DMS53 (cell line): ENCODE results near the gene AJAP1.
"Not testable (repeated sequence)": the region's sequence is repeated elsewhere in the genome, so short reads cannot be mapped to it uniquely, and the experiment has no call there.

Source experiments
- DNase-seq: peaks from one replicate; lab custom pipeline; 2025; lab: John Stamatoyannopoulos, UW

Gene AJAP1

DNA sequence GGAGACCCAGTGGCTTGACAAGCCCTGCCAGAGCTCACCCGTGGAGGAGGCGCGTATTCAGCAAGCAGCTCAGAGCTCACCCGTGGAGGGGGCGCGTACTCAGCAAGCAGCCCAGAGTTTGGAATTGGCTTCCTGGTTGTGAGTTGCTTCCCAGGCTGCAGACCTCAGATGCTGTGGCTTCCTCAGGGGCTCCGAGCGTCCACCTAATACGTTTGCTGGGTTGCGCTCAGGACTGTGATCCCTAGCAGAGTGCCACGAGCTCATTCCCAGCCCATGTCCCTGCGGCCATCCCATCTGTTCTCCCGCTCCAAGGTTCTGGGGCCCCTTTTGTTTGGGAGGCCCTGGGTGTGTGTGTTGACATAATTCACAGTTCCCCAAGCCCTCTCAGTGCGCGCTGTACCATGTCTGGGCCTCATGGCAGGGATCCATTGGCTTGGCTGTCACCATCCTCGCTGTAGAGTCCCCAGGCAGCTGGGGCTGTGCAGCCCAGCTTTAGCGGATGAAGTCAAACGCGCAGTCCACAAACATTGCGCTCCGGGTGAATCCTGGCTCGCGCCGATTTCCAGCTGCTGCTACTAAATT, 3.6 kb downstream of the AJAP1 start:
- no peak for DNase-seq

DNA sequence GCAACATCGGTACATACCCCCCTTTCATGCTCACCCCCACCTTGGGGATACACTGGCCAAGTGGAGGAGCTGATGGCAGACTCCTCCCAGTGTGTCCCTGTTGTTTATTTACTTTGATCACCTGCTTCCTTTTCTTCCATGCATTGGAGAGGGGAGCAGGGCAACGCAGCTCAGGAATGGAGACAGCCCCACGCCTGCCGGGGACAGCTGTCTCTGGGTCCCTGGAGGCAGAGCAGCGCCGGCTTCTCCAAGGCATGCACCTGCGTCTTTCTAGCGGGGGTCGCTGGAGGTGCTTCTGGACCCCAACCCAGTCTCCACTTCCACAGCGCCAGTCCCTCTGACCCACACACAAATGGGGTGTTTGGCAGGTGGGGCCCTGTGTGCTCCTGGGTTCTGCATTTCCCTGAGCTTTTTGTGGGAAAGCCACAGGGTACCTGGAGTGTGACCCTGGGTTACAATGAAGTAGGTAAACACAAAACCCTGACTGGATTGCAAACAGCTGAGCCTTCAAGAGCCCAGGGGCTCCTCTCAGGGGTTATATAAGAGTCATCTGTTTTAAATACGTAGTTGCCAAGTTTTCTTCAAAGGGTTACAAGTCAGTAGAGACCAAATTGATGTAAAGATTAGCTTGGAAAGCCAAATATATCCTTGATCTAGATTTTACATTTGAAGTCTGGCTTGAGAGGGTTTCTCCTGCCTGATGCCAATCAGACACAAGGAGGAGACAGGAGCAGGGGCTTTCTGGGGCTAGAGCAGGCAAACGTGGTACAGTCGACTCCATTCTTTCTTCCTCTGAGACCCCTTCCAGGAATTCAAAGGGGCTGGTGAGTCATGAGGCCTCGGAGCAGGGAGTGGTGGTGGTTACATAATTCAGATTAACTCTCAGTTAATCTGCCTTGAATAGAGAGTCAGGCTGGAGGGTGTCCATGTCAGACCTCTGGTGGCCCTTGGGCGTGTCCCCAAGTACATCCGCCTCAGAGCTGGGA, 4.5 kb downstream of the AJAP1 start:
- no peak for DNase-seq

DNA sequence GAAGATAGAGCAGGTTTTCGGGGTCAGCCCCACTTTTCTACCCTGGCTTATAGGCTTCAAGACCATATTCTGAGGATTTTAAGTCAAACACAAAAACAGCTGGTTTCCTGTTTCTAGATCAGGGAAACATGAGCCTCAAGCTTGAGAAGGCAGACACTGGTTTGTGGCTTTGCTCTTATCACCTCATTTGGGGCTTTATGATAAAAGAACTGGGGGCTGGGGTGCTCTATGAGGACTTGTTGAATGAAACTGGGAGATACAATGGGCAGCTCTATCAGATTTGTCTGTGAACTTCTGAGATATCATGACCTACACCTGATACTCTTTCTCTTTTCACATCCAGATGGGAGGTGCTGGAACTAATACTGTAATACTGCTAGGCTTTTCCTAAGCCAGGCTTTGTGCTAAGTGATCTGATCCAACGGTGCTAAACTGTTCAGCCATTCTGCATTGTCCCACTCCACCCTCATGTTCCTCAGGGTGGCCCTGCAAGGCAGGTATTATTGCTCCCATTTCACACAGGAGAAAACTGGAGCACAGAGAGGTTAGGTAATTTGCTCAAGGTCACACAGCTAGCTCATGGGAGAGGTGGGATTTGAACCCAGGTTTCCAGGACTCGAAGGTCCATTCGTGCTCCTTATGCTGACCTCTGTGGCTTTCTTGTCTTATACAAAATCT, 6.6 kb downstream of the AJAP1 start:
- no peak for DNase-seq

DNA sequence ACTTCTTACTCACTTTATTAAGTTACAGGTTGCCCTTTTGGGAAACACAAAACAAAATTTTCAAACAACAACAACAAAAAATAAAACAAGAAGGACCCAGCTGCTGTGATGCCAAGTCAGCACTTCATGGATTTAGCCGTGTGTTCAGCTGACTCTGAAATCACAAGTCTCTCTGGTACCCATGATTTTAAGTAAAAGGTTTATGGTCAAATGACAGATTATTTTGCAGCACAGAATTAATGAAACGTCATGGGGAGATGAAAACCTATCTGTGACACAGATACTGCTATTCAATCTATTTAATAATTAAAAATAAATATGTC, 7.1 kb downstream of the AJAP1 start:
- DNase-seq, result no peak

DNA sequence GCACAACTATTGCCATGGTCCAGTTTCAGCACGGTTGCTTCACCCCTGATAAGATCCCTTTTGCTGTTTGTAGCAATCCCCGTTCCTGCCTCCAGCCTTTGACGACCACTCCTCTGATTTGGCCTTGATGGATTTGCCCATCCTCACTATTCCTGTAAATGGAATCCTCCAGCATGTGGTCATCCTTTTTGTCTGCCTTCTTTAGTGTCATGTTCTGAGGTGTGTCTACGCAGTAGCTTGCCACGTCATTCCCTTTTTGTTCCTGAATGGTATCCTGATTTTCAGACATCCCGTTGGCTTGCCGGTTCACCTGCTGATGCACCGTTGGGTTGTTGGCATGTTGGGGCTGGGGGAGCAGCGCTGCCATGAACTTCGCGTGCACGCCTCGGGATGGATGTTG, 7.8 kb downstream of the AJAP1 start:
- DNase-seq, result no peak

DNA sequence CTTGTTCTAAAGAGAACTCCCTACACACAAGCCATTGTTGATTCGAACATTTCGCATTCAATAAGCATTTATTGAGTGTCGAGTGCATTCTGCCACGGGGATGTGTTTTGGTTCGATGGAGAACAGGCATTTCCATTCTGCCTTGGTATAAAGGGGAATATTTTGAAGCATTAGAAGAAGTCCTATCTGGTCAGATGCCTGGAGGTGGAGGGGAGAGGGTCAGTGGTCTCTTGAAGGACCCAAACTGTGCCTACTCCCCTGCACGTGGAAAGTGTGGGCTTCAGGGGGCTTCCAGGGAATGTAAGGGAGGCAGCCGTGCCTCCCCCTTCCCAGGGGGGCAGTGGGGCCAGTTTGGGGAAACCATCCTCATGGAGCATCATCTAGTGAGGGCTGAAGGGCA, 8.3 kb downstream of the AJAP1 start:
- no peak for DNase-seq

DNA sequence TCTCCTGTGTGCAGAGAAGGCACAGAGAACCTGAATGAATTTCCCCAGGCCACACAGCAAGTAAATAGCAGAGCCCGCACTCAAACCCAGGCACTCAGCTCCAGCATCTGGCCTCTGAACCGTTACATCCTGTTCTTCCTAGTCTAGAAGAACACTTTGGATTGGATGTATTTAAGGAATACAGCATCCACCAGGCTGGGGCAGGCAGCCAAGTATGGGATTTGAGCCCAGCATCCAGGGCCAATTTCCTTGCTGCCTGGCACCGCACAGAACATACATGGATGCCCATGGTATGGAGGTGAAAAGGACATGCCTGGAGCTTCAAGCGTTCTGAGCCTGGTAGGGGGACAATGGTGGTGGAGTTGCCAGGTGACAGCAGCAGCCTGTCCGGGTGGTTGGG, 9.7 kb downstream of the AJAP1 start:
- DNase-seq, result no peak

DNA sequence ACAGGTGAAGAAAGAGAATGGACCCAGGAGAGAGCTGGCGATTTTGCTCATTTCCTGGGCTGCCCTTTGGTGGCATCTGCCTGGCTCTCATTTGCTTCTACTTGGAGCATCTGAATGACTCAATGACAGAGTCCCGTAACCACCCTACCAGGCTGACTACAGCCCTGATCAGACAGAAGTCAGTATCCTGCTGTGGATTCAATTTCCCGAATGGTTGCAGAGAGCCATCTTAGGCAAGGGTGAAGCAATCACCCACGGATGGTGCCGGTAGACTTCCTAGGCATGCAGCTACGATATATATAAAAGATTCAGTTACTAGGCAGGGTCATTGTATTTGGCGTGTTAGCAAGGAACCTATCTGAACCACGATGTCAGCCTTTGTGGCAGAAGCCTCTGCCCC, 10.2 kb downstream of the AJAP1 start:
- DNase-seq, result no peak

DNA sequence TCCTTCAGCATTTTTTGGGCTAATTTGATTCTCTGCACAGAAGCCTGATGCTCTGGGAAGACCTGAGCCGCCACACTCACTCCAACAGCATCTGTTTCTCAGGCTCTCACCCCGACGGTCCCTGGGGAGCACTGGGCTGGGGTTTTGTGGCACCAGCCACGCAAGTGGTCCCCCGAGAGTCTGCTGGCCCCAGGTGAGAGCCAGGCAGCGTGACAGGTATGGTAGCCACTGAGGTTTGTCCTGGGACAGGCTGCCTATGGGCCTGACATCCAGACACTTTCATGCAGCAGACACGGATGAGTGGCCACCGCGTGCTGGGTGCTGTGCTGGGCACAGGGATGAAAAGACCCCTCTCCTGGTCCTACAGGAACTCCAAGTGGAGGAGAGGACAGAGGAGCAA, 11.0 kb downstream of the AJAP1 start:
- no peak for DNase-seq

DNA sequence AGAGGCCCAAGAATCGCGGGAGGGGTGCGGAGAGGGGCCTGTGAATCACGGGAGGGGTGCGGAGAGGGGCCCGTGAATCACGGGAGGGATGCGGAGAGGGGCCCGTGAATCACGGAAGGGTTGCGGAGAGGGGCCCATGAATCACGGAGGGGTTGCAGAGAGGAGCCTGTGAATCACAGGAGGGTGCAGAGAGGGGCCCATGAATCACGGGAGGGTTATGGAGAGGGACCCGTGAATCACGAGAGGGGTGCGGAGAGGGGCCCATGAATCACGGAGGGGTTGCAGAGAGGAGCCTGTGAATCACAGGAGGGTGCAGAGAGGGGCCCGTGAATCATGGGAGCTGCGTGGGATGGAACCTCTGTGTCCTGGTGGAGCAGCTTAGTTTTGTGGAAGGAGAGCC, 12.3 kb downstream of the AJAP1 start:
- not testable (repeated sequence) for DNase-seq

DNA sequence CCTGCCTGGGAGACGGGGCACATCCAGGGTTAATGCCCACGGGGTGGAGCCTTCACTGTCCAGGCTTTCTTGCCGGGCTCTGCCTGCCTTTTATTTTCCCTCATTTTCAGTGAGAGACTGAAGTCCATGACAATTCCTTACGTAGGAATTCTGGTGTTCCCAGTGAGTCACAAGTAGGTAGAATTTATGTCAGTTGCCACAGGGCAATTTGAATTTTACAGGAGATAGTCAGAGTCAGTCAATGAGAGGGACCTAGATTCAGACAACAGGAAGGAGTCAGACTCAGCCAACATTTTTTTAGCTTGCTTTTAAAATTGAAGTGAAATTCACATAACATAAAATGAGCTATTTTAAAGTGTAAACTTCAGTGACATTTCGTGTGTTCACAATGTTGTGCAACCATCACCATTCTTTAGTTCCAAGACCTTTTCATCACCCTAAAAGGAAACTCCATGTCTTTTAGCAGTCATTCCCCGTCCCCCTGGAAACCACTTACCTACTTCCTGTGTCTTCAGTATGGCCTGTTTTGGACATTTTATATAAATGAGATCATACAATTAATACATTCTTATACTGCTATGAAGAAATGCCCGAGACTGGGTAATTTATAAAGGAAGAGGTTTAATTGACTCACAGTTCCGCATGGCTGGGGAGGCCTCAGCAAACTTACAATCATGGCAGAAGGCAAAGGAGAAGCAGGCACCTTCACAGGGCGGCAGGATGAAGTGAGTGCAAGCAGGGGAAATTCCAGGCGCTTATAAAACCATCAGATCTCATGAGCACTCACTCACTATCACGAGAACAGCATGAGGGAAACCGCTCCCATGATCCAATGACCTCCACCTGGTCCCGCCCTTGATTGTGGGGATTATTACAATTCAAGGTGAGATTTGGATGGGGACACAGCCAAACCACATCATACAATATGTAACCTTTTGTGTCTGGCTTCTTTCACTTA, 14.6 kb downstream of the AJAP1 start:
- no peak for DNase-seq

DNA sequence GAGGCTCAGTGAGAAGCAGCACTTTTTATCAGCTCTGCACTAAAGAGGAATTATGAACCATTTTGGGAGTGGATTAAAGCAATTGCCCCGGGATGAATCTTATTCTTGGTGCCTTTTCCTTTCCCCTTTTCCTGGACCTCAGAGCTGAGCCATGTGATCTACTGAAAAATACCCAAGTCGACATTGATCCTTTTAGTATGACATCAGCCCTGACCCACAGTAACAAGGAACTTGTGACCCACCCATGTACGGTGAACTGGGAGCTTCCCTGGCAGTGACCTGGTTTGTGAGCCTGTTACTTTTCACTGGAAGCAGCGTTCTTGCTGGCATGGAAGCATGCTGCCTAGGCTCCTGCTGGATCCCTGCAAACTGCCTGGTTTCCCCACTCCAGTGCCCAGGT, 15.9 kb downstream of the AJAP1 start:
- no peak for DNase-seq

DNA sequence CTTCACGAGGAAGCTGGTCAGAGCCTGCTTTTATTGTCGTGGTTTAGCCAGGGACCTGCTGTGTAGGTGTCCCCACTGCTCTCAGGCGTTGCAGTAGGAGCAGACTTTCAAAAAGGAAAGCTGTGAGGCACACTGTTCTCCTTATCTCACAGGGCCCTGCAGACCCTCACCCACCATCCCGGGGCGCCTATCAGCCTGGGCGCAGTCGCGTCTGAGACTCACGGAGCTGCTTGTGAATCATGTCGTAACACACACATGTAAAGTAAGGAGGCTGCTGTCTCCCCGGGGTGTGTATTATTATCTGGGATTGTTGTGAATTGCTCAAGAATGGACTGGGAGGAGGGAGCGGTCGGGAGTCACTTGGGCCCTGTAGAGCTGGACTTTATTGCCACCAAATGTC, 17.4 kb downstream of the AJAP1 start:
- DNase-seq, result no peak

DNA sequence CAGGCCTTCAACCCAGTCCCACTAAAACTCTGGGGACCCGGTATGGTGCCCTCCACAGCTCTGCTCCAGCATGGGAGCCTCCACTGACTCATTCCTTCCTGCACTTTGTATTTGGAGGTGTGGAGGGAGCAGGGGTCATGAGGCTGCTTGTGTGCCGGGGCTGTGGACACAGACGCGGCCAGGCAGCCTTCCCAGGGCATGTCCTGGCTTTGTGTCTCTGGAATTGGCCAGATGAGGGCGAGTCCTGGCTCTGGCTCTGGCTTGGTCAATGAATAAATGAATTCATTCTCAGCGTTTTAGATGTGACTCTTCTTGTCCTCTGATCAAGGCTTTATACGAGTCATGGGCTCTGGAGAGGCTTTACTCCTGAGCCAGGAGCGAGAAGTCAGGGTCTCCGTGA, 19.1 kb downstream of the AJAP1 start:
- no peak for DNase-seq

DNA sequence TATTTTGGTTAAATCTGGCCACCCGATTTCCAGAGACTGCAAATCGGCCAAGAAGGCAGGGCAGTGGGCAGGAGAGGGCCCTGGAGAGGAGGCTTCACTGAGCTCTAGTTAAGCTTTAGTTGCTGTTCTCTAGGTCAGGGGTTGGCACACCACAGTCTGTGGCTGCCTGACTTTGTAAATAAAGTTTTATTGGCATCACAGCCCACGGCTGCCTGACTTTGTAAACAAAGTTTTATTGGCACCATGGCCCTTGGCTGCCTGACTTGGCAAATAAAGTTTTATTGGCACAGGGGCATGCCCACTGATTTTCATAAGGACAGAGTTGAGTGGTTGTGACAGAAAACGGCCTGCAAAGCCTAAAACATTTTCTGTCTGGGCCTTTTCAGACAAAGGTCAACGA, 19.7 kb downstream of the AJAP1 start:
- no peak for DNase-seq

DNA sequence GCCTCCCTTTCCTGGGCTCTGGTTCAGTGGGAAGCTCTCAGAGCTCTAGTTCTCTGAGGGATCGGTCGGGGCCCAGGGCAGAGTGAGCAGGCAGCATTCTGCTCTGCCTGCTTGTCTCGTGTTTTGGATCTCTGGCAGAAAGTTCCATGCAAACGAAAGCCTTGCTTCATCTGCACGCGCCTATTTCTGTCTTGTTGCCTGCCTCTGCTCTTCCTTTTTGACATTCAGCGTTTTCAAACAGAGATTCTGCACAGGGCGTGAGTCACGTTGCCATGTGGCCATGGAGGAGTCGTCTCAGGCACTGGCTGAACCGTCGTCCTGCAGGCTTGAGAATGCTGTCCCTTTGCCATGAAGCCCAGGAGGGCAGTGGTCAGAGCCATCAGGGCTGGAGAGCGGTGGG, 20.3 kb downstream of the AJAP1 start:
- DNase-seq, result no peak

DNA sequence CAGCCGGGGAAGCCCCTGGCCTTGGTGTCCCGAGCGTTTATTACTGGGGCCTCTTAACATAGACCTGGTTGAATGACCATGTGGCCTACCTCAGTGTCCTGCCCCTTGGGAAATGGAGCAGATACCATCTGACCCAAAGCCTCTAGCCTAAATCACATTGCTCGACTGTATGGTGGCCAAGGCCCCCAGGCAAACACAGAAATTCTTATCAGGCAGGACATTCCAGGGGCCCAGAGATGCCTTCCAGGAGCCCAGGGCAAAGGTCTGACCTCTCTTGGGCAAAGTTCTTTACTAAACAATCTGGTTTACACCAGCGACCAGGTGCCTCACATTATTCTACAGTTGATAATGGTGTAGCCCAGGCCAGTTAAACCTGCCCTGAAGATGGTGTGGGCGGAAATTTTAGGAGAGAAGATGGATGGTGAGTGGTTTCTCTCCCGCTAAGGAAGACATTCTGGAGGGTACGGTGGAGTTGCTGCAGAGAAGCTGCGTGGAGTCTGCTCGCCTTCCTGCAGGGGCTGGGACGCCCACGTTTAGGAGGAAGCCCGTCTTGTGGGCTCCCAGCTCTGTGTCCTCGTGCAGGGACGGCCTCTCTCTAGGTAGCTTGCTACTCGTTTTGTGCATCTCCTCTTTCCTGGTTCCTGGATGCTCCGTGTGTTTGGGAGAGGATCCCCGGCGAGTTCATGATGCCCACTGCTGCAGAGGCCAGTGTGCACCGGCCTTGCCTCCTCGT, 21.2 kb downstream of the AJAP1 start:
- no peak for DNase-seq

DNA sequence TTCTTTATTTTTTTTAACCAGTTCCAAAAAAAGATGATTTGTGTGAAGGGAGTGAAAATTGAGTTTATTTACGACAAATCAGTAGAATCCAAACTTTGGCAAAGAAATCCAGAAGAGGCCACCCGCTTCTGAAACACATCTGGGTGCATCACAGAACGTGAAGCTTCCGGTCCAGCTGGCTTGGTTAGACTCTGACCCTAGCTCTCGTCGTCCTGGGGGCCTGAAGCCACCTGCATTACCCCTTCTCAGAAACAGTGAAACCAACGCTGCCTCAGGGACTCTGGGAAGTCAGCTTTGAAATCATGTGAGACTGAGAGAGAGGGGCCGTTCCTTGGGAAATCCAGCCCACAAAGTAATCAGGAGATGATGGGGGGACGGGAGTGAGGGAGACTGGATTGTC, 21.8 kb downstream of the AJAP1 start:
- DNase-seq, result no peak

DNA sequence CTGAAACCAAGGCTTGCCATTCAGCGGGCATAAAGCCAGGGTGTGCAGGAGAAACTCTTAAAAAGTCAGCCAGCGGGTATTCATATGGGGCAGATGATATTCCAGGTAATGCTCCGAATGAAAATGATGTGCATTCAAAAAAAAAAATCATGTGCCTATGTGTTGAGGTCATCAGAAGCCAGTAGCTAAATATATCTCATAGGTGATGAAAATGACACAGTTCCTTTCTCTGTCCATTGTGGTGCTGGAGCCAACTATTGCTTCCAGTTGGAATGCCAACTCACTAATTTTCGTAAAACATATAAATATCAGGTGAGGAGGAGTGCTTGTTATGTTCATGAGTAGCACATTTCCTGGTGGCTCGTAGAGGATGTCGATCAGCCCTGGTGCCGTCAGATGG, 23.2 kb downstream of the AJAP1 start:
- DNase-seq, result no peak

DNA sequence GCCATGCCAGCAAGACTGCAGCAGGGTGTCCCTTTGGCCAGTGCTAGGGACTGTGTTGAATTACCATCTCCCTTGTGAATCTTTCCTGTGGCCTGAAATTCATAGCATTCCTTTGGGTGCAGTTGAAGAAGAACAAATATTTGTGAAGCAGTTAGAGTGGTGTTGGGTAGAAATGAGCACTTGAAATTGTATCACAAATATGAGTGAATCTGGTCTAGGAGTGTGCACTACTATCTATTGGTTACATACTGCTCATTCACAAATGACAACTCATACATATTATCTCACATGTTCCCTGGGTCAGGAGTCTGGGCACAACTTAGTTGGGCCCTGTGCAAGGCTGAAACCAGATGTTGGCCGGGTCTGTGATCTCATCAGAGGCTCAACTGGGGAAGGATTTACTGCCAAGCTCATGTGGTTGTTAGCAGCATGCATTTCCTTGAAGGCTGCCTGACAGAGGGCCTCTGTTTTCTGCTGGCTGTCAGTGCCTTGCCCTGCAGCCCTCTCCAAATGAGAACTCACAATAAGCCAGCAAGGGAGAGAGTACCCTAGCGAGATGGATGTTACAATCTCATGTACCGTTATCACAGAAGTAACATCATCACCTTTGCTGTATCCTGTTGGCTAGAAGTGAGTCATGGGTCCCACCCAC, 23.8 kb downstream of the AJAP1 start:
- no peak for DNase-seq

DNA sequence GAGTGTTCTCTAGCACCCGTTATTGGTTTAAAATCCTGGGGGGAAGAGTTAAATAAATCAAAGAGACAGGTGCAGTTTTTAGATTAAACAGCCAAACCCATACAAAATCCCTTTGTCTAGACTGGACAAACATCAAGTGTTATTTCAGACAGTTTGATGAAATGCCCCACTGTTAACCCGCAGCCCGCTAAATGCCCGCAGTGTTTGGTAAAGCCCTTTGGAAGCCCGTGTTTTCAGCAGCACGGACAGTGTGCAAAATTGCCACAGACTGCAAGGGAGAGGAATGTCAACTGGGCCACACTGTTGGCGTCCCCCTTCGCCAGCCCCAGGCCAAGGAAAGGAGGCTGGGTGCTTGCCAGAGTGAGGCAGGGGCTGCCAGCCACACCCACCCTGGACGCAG, 26.6 kb downstream of the AJAP1 start:
- no peak for DNase-seq
